Measurements from ENCODE around the gene RBL1. TPM values are rescaled to one million over a fixed set of nuclear protein-coding genes. Genes with fewer than 3 reads are reported as not detected.

RBL1 gene
- total and polyA plus RNA-seq, 10 of the 15 experiments (the other 5 are each of a cell fraction or from before 2014, with no cell fraction given) = 4.5 to 51.1 (median 24.9) TPM

GRCh38 chr20:37075932-37076685 is 19.7 kb downstream of the RBL1 start:
- Histone ChIP-seq H3K4me3 (no peak overlapping the region), H3K4me1 (ENCODE audit: control insufficient read depth, insufficient read depth, low read length) (peaks cover 8% of the 10 kb centered on the region), H3K9me3 (replicated peaks; ENCODE audit: control insufficient read depth, insufficient read depth, low read length) (peaks cover 1% of the 10 kb centered on the region; the same call in 2 of the 3 replicates), H4K20me1 (ENCODE audit: control insufficient read depth, insufficient read depth) (no peaks in the 10 kb centered on the region), H3K36me3 (ENCODE audit: control insufficient read depth in 2 of 2, insufficient read depth in 2 of 2, low read length in 1 of 2) (peaks cover 0 to 14% of the 10 kb centered on the region in 2 experiments; a peak in 3 of 4 replicates), H3K79me2 (ENCODE audit: control insufficient read depth, insufficient read depth, low read length) (peaks cover 9% of the 10 kb centered on the region), H3K4me2 (ENCODE audit: control insufficient read depth, insufficient read depth) (no peak overlapping the region), H3K27ac (ENCODE audit: control insufficient read depth, insufficient read depth) (no peak overlapping the region), H2AFZ (ENCODE audit: control insufficient read depth, low read depth, low read length) (no peak overlapping the region), H3K9ac (ENCODE audit: control insufficient read depth, insufficient read depth, low read length) (no peak overlapping the region), H3K27me3 (replicated peaks in 1 of 2; ENCODE audit: control insufficient read depth in 2 of 2, insufficient read depth in 2 of 2, low read length in 1 of 2) (no peaks in the 10 kb centered on the region)
- DNase-seq (ENCODE audit: low read depth, low spot score) (no peak), ATAC-seq (no peak), FAIRE-seq (no peak)
- WGBS (ENCODE audit: insufficient coverage, insufficient replicate concordance, low lambda C conversion rate, missing lambda C conversion rate) = 97% methylated on average over 3 of the region's 3 CpGs
- ChIA-PET SMC1A (ENCODE audit: uncharacterized antibody, unreplicated experiment) (no interaction called here), POLR2A (interaction anchor here (1.4 kb wide), 1 partner anchor 18 kb away, joined by 5 read pairs; no protein-coding TSS in a partner anchor), RAD21 (ENCODE audit: unreplicated experiment) (no interaction called here), CTCF (interaction anchor here (0.5 kb wide), 1 partner anchor 113 kb away, joined by 3 read pairs; no protein-coding TSS in a partner anchor)
- TF ChIP-seq USF2 (IDR thresholded peaks at IDR 0.05; ENCODE audit: borderline replicate concordance, low read depth, low read length) (no peak), CBX3 (IDR thresholded peaks at IDR 0.05; ENCODE audit: borderline replicate concordance, low read depth) (no peak)
- intact Hi-C loops (cut with micrococcal nuclease; ENCODE audit: unreplicated experiment) = no loop called here
- in situ Hi-C loops (cut with MboI) = no loop called here
- no TSS peak for BruUV-seq (replicated peaks)
